ENCODE data around the gene PGC.

PGC gene

DNA sequence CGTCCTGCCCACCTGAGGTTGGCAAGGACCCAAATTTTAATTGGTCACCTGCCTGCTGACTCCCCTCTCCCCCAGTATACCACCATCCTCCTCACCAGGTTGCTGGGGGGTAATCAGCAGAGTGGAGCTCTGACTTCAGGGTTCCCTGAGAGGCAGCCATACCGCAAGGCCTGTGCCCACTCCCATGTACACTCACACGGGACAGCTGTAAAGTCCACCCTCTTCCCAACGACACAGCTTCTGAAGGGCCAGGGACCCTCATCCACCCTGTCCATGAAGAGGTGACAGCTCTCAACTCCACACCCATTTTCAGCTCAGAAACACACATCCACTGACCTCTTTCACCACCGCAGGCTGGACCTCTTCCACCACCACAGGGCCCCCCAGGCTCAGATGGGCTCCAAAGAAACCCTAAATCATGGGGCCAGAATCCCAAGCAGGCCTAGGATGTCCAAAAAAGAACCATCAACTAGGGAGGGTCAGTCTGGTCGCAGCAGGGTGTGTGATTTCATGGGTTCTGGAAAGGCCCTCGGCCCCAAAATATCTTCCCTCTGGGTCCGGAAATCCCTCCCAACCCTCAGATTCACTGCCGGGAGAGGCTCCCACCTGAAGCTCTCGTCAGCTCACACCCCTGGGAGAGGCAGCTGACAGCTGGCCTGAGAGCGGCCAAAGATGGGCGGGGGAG is 41.7 kb downstream of the PGC start:
- H3K27me3 ChIP-seq, result no peaks in the 10 kb centered on the region
- H3K27ac ChIP-seq, result peak overlapping the region; percentile 79 to 99 (median 95)
- peaks cover 5 to 56% (median 27%) of the 10 kb centered on the region in 11 experiments; a peak in 18 of 22 replicates for H3K36me3 ChIP-seq
- H3K4me2 ChIP-seq, result peak overlapping the region; percentile 89 to 100 (median 98)
- no peaks in the 10 kb centered on the region for H3K9me3 ChIP-seq (replicated peaks in 1 of 11)
- peak overlapping the region; percentile 80 to 94 (median 90) for H3K9ac ChIP-seq
- peaks cover 0 to 41% (median 11%) of the 10 kb centered on the region in 11 experiments; a peak in 11 of 22 replicates for H4K20me1 ChIP-seq
- H3K4me3 ChIP-seq, result peak overlapping the region; percentile 45 to 73 (median 67)
- peaks cover 88 to 97% (median 96%) of the 10 kb centered on the region in 10 experiments for H3K4me1 ChIP-seq
- no peak for TF ChIP-seq Cebpa-rat (IDR thresholded peaks at IDR 0.05)

DNA sequence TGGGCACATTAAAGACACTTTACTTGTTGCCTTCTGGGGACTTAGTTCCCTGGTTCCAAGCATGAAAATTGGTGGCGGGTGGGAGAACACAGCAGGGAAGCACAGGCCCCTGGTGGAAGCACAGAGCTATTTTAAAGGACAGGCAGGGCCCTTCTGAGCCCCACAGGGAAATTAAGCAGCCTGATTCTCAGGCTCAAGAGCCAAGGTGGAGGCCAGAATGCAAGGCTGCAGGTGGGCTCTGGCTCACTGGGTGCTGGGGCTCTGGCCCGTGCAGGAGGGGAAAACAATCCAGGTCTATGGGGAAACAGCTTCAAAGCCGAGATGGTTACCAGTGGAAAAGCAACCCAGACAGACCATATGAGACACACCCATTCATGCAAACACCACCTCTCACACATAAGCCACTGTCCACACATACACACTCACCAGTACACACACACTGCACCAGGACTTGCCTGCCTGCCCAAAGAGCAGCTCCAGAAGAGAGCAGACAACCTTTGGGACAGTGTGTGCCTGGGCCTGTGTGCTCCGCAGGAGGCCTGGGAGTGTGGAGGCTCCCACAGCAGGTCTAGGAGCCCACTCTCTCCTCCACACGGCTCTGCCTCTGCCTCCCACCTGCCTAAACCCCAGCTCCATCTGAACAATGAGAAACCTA is 42.4 kb downstream of the PGC start:
- Histone ChIP-seq H3K9ac (peak overlapping the region; percentile 80 to 94 (median 90)), H3K36me3 (peaks cover 5 to 50% (median 21%) of the 10 kb centered on the region in 11 experiments; a peak in 19 of 22 replicates), H3K27me3 (no peaks in the 10 kb centered on the region), H3K4me3 (peak overlapping the region; percentile 45 to 73 (median 67)), H3K4me1 (peaks cover 94 to 97% (median 95%) of the 10 kb centered on the region in 10 experiments), H3K27ac (peak overlapping the region; percentile 79 to 99 (median 95)), H4K20me1 (peaks cover 0 to 42% (median 11%) of the 10 kb centered on the region in 11 experiments; a peak in 11 of 22 replicates), H3K9me3 (replicated peaks in 1 of 11) (no peaks in the 10 kb centered on the region), H3K4me2 (peak overlapping the region; percentile 89 to 100 (median 98))
- no peak for TF ChIP-seq Cebpa-rat (IDR thresholded peaks at IDR 0.05)

DNA sequence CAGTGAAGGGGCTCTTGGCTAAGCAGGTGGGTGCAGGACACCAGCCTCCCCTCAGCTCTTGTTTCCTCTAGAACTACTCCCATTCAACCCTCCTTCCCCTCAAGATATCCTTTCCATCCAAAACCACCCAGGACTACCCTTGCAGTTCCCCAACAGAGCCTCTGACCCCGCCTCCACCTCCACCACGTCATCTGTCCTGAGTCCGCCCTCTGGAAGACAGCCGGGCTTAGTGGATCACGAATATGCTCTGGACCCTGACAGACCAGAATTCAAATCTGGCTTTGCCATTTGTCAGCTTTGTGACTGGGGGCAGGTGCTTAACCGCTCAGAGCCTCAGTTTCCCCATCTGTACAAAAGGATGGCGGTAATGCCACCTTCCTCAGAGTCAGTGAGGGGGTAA is 43.2 kb downstream of the PGC start:
- H3K4me3 ChIP-seq, result peak overlapping the region; percentile 45 to 73 (median 67); a peak in 19 of 20 replicates
- H3K9ac ChIP-seq, result peak overlapping the region; percentile 80 to 94 (median 90)
- H3K9me3 ChIP-seq (replicated peaks in 1 of 11), result no peaks in the 10 kb centered on the region
- peaks cover 9 to 50% (median 27%) of the 10 kb centered on the region in 11 experiments; a peak in 21 of 22 replicates for H3K36me3 ChIP-seq
- peak overlapping the region; percentile 89 to 100 (median 98) for H3K4me2 ChIP-seq
- no peaks in the 10 kb centered on the region for H3K27me3 ChIP-seq
- H4K20me1 ChIP-seq, result peaks cover 0 to 48% (median 17%) of the 10 kb centered on the region in 11 experiments; a peak in 13 of 22 replicates
- no peak for TF ChIP-seq Cebpa-rat (IDR thresholded peaks at IDR 0.05)
- peak overlapping the region; percentile 79 to 99 (median 95); a peak in 20 of 22 replicates for H3K27ac ChIP-seq
- H3K4me1 ChIP-seq, result peaks cover 94 to 97% (median 96%) of the 10 kb centered on the region in 10 experiments

DNA sequence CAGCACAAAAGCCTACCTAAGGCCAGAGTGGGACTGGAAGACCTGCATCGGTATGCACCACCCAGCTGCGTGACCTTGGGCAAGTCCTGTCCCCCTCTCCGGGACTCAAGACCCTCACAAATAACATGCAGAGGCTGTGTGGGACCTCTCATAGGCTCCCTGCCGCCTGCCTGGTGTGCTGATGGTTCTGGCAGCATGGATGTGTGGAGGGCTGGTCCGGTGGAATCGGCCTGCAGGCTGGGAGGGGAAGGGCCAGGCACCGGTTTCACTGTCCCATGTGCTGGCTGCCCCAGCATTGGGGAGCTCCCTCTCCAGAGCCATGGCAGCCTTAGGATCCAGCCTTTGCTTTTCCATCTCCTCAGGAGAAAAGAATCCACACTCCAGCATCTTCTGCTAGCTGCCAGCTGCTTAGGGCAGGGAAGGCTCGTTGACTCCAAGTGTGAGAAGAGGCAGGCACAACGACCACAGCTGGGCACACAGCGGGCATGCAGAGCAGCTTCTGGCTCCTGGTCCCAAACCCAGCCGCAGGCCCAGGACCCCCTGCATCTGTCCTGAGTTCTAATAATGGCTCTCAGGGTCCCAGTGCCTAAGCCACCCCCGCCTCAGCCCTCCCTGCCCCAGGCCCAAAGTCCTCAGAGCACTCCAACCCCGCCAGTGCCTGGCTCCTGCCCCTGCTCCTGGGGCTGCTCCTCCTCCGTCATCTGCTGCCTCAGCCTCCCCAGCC is 44.3 kb downstream of the PGC start:
- no peak for TF ChIP-seq Cebpa-rat (IDR thresholded peaks at IDR 0.05)
- H3K27ac ChIP-seq, result peak overlapping the region in 9 of 11 experiments; percentile 25 to 99 (median 96); a peak in 17 of 22 replicates
- peak overlapping the region; percentile 89 to 100 (median 98) for H3K4me2 ChIP-seq
- peak overlapping the region in 3 of 10 experiments; percentile 68 to 71 (median 70); a peak in 6 of 20 replicates for H3K4me3 ChIP-seq
- peaks cover 0 to 58% (median 22%) of the 10 kb centered on the region in 11 experiments; a peak in 14 of 22 replicates for H4K20me1 ChIP-seq
- peak overlapping the region; percentile 31 to 94 (median 90); a peak in 20 of 22 replicates for H3K9ac ChIP-seq
- H3K9me3 ChIP-seq (replicated peaks in 1 of 11), result no peaks in the 10 kb centered on the region
- peaks cover 94 to 97% (median 96%) of the 10 kb centered on the region in 10 experiments for H3K4me1 ChIP-seq
- no peaks in the 10 kb centered on the region for H3K27me3 ChIP-seq
- peaks cover 20 to 55% (median 36%) of the 10 kb centered on the region in 11 experiments for H3K36me3 ChIP-seq

DNA sequence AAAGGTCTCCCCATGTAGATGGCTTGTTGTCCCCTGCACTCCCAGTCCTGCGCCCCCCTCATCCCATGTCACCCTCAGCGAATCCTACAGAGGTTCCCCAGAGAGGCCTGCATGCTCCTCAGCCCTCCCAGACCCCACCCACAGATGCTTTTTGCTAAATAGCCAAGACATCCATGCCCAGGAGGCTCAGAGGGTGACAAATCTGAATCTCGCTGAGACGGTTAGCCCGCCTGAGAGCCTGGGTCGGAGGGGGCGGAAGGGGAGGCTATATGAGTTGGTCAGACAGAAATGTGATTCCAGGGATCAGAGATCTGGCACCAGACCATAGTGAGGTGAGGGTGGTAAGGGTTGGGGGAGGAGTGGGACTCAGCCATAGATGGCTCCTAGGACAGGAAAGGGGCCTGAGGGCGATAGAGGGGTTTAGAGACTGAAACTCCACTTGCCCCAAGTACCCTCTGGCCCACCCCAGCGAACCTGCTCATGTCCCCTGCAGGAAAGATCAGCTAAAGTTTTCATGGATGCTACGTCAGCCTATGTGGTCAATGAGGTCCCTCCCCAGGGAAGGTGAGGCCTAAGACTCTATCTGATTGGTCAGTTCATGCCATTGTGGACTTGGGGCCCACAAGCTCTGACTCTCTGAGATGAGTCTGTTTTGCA is 45.0 kb downstream of the PGC start:
- H3K27me3 ChIP-seq, result no peaks in the 10 kb centered on the region
- H3K36me3 ChIP-seq, result peaks cover 20 to 56% (median 40%) of the 10 kb centered on the region in 11 experiments
- peak overlapping the region; percentile 21 to 94 (median 90); a peak in 17 of 22 replicates for H3K9ac ChIP-seq
- peaks cover 0 to 63% (median 22%) of the 10 kb centered on the region in 11 experiments; a peak in 14 of 22 replicates for H4K20me1 ChIP-seq
- no peak for TF ChIP-seq Cebpa-rat (IDR thresholded peaks at IDR 0.05)
- H3K27ac ChIP-seq, result peak overlapping the region in 9 of 11 experiments; percentile 25 to 99 (median 96); a peak in 17 of 22 replicates
- peaks cover 88 to 97% (median 93%) of the 10 kb centered on the region in 10 experiments for H3K4me1 ChIP-seq
- H3K4me3 ChIP-seq, result peak overlapping the region in 2 of 10 experiments; percentile 70 to 71; a peak in 3 of 20 replicates
- H3K4me2 ChIP-seq, result peak overlapping the region; percentile 89 to 100 (median 98)
- H3K9me3 ChIP-seq (replicated peaks in 1 of 11), result no peaks in the 10 kb centered on the region

DNA sequence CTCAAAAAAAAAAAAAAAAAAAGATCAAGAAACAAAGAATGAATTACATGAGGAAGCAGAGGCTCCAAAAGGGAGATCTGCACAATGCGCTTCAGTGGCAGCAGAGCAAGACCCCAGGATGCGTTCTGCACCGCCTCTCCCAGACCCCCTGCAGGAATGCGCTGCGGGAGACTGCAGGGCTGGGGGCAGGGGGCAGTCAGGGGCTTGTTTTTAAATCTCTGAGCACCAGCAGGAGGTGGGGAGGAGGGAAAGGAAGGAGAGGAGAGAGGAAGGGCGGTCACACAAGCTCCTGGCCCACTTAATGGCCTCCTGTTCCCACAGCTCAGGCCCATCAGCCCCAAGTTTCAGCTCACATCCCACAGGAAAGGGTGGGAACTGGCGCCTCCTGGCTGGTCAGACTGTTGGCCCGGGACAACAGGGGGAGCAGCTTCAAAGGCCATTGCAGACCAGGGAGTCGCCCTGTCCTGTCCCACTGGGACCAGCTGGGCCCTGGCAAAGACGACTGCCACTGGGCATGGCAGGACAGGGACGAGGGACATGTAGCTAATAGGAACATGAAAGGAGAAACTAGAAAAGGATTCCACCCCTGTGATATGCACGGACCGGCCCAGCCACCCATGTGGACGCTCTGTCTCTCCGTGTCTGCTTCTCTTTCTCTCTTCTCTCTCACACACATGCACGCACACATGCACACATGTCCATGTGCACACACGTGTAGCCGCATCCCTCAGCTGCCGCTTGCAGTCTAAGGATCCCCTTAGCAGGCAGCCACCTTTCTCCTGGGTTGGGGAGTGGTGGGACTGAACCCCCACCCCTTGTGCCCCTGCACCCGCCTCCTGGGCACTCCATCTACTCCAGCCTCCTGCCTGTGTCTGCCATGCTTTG is 46.5 kb downstream of the PGC start:
- Histone ChIP-seq H3K4me1 (peaks cover 83 to 96% (median 88%) of the 10 kb centered on the region in 10 experiments), H3K9me3 (replicated peaks in 1 of 11) (no peaks in the 10 kb centered on the region), H3K9ac (peak overlapping the region; percentile 25 to 92 (median 73); a peak in 20 of 22 replicates), H3K27me3 (no peaks in the 10 kb centered on the region), H3K36me3 (peaks cover 26 to 67% (median 49%) of the 10 kb centered on the region in 11 experiments), H4K20me1 (peaks cover 0 to 75% (median 27%) of the 10 kb centered on the region in 11 experiments; a peak in 17 of 22 replicates), H3K4me3 (peak overlapping the region in 9 of 10 experiments; percentile 14 to 56 (median 45); a peak in 14 of 20 replicates), H3K4me2 (peak overlapping the region; percentile 89 to 100 (median 98)), H3K27ac (peak overlapping the region in 9 of 11 experiments; percentile 53 to 99 (median 96); a peak in 17 of 22 replicates)
- TF ChIP-seq Cebpa-rat (IDR thresholded peaks at IDR 0.05), result no peak

DNA sequence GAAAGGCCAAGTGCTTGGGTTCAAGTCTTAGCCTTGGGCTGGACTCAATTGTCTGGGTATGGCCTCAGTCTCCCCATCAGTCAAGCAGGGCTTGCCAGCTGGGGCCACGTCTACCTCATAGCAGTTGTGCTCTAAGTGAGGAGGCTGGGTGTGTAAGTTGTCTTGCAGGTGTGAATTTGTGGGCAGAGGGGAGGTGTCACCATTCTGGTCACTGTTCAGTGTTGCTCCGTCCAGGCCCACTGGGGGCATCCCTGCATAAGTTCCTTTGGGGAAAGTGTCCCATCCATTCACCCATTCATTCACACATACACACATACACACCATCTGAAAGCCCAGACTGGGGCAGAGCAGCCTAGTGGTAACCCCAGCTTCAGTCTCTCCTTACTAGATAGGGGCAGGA is 48.1 kb downstream of the PGC start:
- Histone ChIP-seq H3K27ac (peak overlapping the region in 8 of 11 experiments; percentile 34 to 98 (median 48); a peak in 14 of 22 replicates), H3K9ac (peak overlapping the region in 7 of 11 experiments; percentile 4 to 57 (median 50); a peak in 11 of 22 replicates), H3K27me3 (no peaks in the 10 kb centered on the region), H3K4me2 (peak overlapping the region; percentile 38 to 100 (median 96)), H3K4me1 (peaks cover 83 to 95% (median 87%) of the 10 kb centered on the region in 10 experiments), H3K9me3 (replicated peaks in 1 of 11) (no peaks in the 10 kb centered on the region), H3K36me3 (peaks cover 26 to 69% (median 51%) of the 10 kb centered on the region in 11 experiments), H4K20me1 (peaks cover 0 to 92% (median 41%) of the 10 kb centered on the region in 11 experiments; a peak in 19 of 22 replicates), H3K4me3 (no peak overlapping the region)
- no peak for TF ChIP-seq Cebpa-rat (IDR thresholded peaks at IDR 0.05)
